BJ (cell line): ENCODE data around the gene NUP155. TPM values are rescaled to one million over a fixed set of nuclear protein-coding genes. Genes with fewer than 3 reads are reported as not detected.

Source experiments
- CTCF ChIA-PET: fragments of 350-600 bp; formaldehyde crosslinking; extraction: SDS; loops from one replicate; lab custom pipeline; 2021; ENCODE audit warnings: antibody characterized with exemption, inconsistent platforms; lab: Yijun Ruan, JAX
- POLR2A ChIA-PET: fragments of 300-600 bp; sonication (Branson Sonifier 250); formaldehyde crosslinking; extraction: SDS; loops from one replicate; lab custom pipeline; 2021; ENCODE audit warnings: antibody characterized with exemption; lab: Charles Lee
- DNase-seq: peaks from one replicate; pipeline ENCODE4 v3.0.0-alpha.2; 2011; ENCODE audit warnings: low read depth
- H3K27me3 ChIP-seq: 2 replicates; pipeline ENCODE4 v1.6.0; 2011; ENCODE audit warnings: low read length; ENCODE audit not compliant: control insufficient read depth, insufficient read depth
- H3K36me3 ChIP-seq: 2 replicates; pipeline ENCODE4 v1.5.1; 2011; ENCODE audit warnings: low read length; ENCODE audit not compliant: control insufficient read depth, insufficient read depth
- H3K4me3 ChIP-seq: 2 replicates; pipeline ENCODE4 v1.5.1; 2011; ENCODE audit warnings: low read depth, mild to moderate bottlenecking, control low read depth, low read length
- CTCF ChIP-seq: IDR thresholded peaks from 2 replicates; pipeline ENCODE4 v1.5.1; 2011; ENCODE audit warnings: low read depth, mild to moderate bottlenecking, control low read depth, inconsistent platforms, low read length, moderate library complexity; ENCODE audit not compliant: insufficient read depth
- polyA plus RNA-seq: library from polyadenylated mRNA; depleted of rRNA; stranded (reverse); fragments of >200 nt; gene quantifications from 2 replicates; pipeline ENCODE4 v1.2.3, GENCODE V29; 2011

The NUP155 gene
- polyA plus RNA-seq, 1 experiment = 10.8 TPM

GRCh38 chr5:37251665-37252064 lies 119.2 kb downstream of the NUP155 start:
- no peak for TF ChIP-seq CTCF
- H3K36me3 ChIP-seq = no peaks in the 10 kb centered on the region
- no peak for DNase-seq
- ChIA-PET POLR2A (no interaction called here), CTCF (no interaction called here)
- H3K4me3 ChIP-seq = no peak overlapping the region
- H3K27me3 ChIP-seq = no peaks in the 10 kb centered on the region

- ChIA-PET POLR2A (no interaction called here), CTCF (no interaction called here)
- no peak for DNase-seq
- TF ChIP-seq CTCF = no peak
- no peaks in the 10 kb centered on the region for H3K36me3 ChIP-seq
- H3K4me3 ChIP-seq = peak overlapping the region; percentile 92
- no peaks in the 10 kb centered on the region for H3K27me3 ChIP-seq
These were observed 121.1 kb downstream of the NUP155 start for GRCh38 chr5:37249815-37250164.

GRCh38 chr5:37248970-37249814 lies 121.7 kb downstream of the NUP155 start, which contains the start of gene CPLANE1:
TSS of gene CPLANE1 (minus strand) at chr5:37249376. CDS start at chr5:37247698, 1,678 bp downstream.
- peak; percentile 27 for DNase-seq
- CTCF ChIA-PET = interaction anchor here (0.9 kb wide), 1 partner anchor 122 kb away, joined by 4 read pairs; the partner anchor contains the start of gene NUP155
- POLR2A ChIA-PET = no interaction called here

GRCh38 chr5:37248421-37248969 lies 122.4 kb downstream of the NUP155 start:
- no peak for DNase-seq
- ChIA-PET CTCF (interaction anchor here (0.9 kb wide), 1 partner anchor 123 kb away, joined by 4 read pairs; the partner anchor contains the start of gene NUP155), POLR2A (no interaction called here)
- Histone ChIP-seq H3K4me3 (peak overlapping the region; percentile 92), H3K36me3 (no peaks in the 10 kb centered on the region), H3K27me3 (no peaks in the 10 kb centered on the region)
- no peak for TF ChIP-seq CTCF

More at GRCh38 chr5:37248970-37249814, 121.7 kb downstream of the NUP155 start, which contains the start of gene CPLANE1:
- H3K36me3 ChIP-seq = no peaks in the 10 kb centered on the region
- peak within 1 kb of the TSS; percentile 92 for H3K4me3 ChIP-seq
- no peaks in the 10 kb centered on the region for H3K27me3 ChIP-seq
- 0 out of 2 replicates have a peak, but pooled peaks have one; percentile 16 for TF ChIP-seq CTCF

GRCh38 chr5:37247496-37247895 lies 123.4 kb downstream of the NUP155 start:
- H3K4me3 ChIP-seq = no peak overlapping the region
- CTCF ChIA-PET = interaction anchor here (0.6 kb wide), 3 partner anchors 29 to 962 kb away, joined by 3 to 4 read pairs (median 4); no protein-coding TSS in a partner anchor
- no peak for DNase-seq
- H3K27me3 ChIP-seq = no peaks in the 10 kb centered on the region
- TF ChIP-seq CTCF = no peak
- POLR2A ChIA-PET = no interaction called here
- H3K36me3 ChIP-seq = no peaks in the 10 kb centered on the region
